IPS-20b (cell line): ENCODE data around the gene FAM163A.

ENCODE experiments used
- H3K27ac ChIP-seq: one replicate; pipeline ENCODE4 v1.5.1; 2013; ENCODE audit warnings: low read length
- H3K27me3 ChIP-seq: 2 replicates; pipeline ENCODE4 v1.6.1; 2013; ENCODE audit warnings: mild to moderate bottlenecking, low read length, inconsistent platforms; ENCODE audit not compliant: insufficient read depth
- H3K36me3 ChIP-seq: 2 replicates; pipeline ENCODE4 v1.6.1; 2013; ENCODE audit warnings: low read depth, mild to moderate bottlenecking, inconsistent platforms, low read length, moderate library complexity; ENCODE audit not compliant: insufficient read depth
- H3K4me1 ChIP-seq: 2 replicates; pipeline ENCODE4 v1.6.1; 2013; ENCODE audit warnings: mild to moderate bottlenecking, control low read depth, inconsistent platforms, low read length, moderate library complexity; ENCODE audit not compliant: insufficient read depth
- H3K4me3 ChIP-seq: 2 replicates; pipeline ENCODE4 v1.5.1; 2013; ENCODE audit warnings: mild to moderate bottlenecking, low read length, inconsistent platforms
- H3K9ac ChIP-seq: 2 replicates; pipeline ENCODE4 v1.6.1; 2013; ENCODE audit warnings: low read depth, mild to moderate bottlenecking, inconsistent platforms, low read length, moderate library complexity
- H3K9me3 ChIP-seq: 2 replicates; pipeline ENCODE4 v1.6.1; 2013; ENCODE audit warnings: mild to moderate bottlenecking, low read depth, low read length, inconsistent platforms; ENCODE audit not compliant: insufficient read depth

FAM163A gene

GRCh38 chr1:179809506-179810366 lies 66.6 kb downstream of the FAM163A start:
- Histone ChIP-seq H3K4me3 (no peak overlapping the region), H3K9me3 (no peaks in the 10 kb centered on the region), H3K9ac (no peak overlapping the region), H3K36me3 (no peaks in the 10 kb centered on the region), H3K27me3 (peaks cover 12% of the 10 kb centered on the region), H3K27ac (no peak overlapping the region), H3K4me1 (no peaks in the 10 kb centered on the region)

GRCh38 chr1:179810367-179810715 lies 67.2 kb downstream of the FAM163A start:
- H3K9ac ChIP-seq = no peak overlapping the region
- no peak overlapping the region for H3K27ac ChIP-seq
- H3K4me3 ChIP-seq = no peak overlapping the region
- no peaks in the 10 kb centered on the region for H3K9me3 ChIP-seq
- no peaks in the 10 kb centered on the region for H3K36me3 ChIP-seq
- H3K27me3 ChIP-seq = peaks cover 16% of the 10 kb centered on the region
- no peaks in the 10 kb centered on the region for H3K4me1 ChIP-seq

- Histone ChIP-seq H3K4me1 (no peaks in the 10 kb centered on the region; the same call in 1 of the 2 replicates), H3K4me3 (no peak overlapping the region), H3K36me3 (no peaks in the 10 kb centered on the region), H3K9ac (no peak overlapping the region), H3K9me3 (no peaks in the 10 kb centered on the region), H3K27me3 (peaks cover 38% of the 10 kb centered on the region), H3K27ac (no peak overlapping the region)
These were observed 69.6 kb downstream of the FAM163A start for GRCh38 chr1:179812501-179813292.

GRCh38 chr1:179813626-179814545 lies 70.8 kb downstream of the FAM163A start:
- H3K36me3 ChIP-seq = no peaks in the 10 kb centered on the region
- H3K9ac ChIP-seq = no peak overlapping the region
- H3K27ac ChIP-seq = no peak overlapping the region
- H3K9me3 ChIP-seq = no peaks in the 10 kb centered on the region
- no peaks in the 10 kb centered on the region; the same call in 1 of the 2 replicates for H3K4me1 ChIP-seq
- peaks cover 38% of the 10 kb centered on the region for H3K27me3 ChIP-seq
- peak overlapping the region; percentile 69 for H3K4me3 ChIP-seq

GRCh38 chr1:179814546-179814838 lies 71.4 kb downstream of the FAM163A start:
- Histone ChIP-seq H3K4me3 (peak overlapping the region; percentile 69), H3K27ac (no peak overlapping the region), H3K4me1 (no peaks in the 10 kb centered on the region; the same call in 1 of the 2 replicates), H3K9me3 (no peaks in the 10 kb centered on the region), H3K27me3 (peaks cover 38% of the 10 kb centered on the region), H3K36me3 (no peaks in the 10 kb centered on the region), H3K9ac (peak overlapping the region; percentile 35; the same call in 1 of the 2 replicates)

- Histone ChIP-seq H3K4me1 (no peaks in the 10 kb centered on the region; the same call in 1 of the 2 replicates), H3K36me3 (no peaks in the 10 kb centered on the region), H3K9ac (no peak overlapping the region), H3K4me3 (peak overlapping the region; percentile 69), H3K27ac (no peak overlapping the region), H3K9me3 (no peaks in the 10 kb centered on the region), H3K27me3 (peaks cover 38% of the 10 kb centered on the region)
These were observed 72.5 kb downstream of the FAM163A start for GRCh38 chr1:179815641-179816040.

GRCh38 chr1:179816196-179816960 lies 73.3 kb downstream of the FAM163A start:
- no peak overlapping the region for H3K9ac ChIP-seq
- H3K4me3 ChIP-seq = peak overlapping the region; percentile 69; the same call in 1 of the 2 replicates

GRCh38 chr1:179817056-179817455 lies 74.0 kb downstream of the FAM163A start:
- H3K9me3 ChIP-seq = no peaks in the 10 kb centered on the region
- no peaks in the 10 kb centered on the region for H3K36me3 ChIP-seq
- peaks cover 38% of the 10 kb centered on the region for H3K27me3 ChIP-seq
- H3K9ac ChIP-seq = no peak overlapping the region
- H3K4me3 ChIP-seq = no peak overlapping the region
- no peaks in the 10 kb centered on the region; the same call in 1 of the 2 replicates for H3K4me1 ChIP-seq
- H3K27ac ChIP-seq = no peak overlapping the region

More at GRCh38 chr1:179816196-179816960, 73.3 kb downstream of the FAM163A start:
- H3K36me3 ChIP-seq = no peaks in the 10 kb centered on the region
- H3K27me3 ChIP-seq = peaks cover 38% of the 10 kb centered on the region
- no peaks in the 10 kb centered on the region; the same call in 1 of the 2 replicates for H3K4me1 ChIP-seq
- H3K27ac ChIP-seq = no peak overlapping the region
- no peaks in the 10 kb centered on the region for H3K9me3 ChIP-seq

GRCh38 chr1:179817789-179818188 lies 74.7 kb downstream of the FAM163A start:
- H3K36me3 ChIP-seq = no peaks in the 10 kb centered on the region
- peaks cover 38% of the 10 kb centered on the region for H3K27me3 ChIP-seq
- no peak overlapping the region for H3K9ac ChIP-seq
- no peaks in the 10 kb centered on the region; the same call in 1 of the 2 replicates for H3K4me1 ChIP-seq
- H3K4me3 ChIP-seq = no peak overlapping the region
- H3K27ac ChIP-seq = no peak overlapping the region
- no peaks in the 10 kb centered on the region for H3K9me3 ChIP-seq

- H3K27ac ChIP-seq = no peak overlapping the region
- no peaks in the 10 kb centered on the region for H3K36me3 ChIP-seq
- H3K4me1 ChIP-seq = no peaks in the 10 kb centered on the region; the same call in 1 of the 2 replicates
- no peak overlapping the region for H3K9ac ChIP-seq
- no peak overlapping the region for H3K4me3 ChIP-seq
- peaks cover 38% of the 10 kb centered on the region for H3K27me3 ChIP-seq
- no peaks in the 10 kb centered on the region for H3K9me3 ChIP-seq
These were observed 75.2 kb downstream of the FAM163A start for GRCh38 chr1:179818260-179818659.
